DMS153 (cell line): ENCODE measurements around the gene C11orf98.
A peak's percentile ranks its signal among the peaks of the same experiment; 100 is the strongest.
"Not testable (repeated sequence)": the region's sequence is repeated elsewhere in the genome, so short reads cannot be mapped to it uniquely, and the experiment has no call there.

Source experiments
- DNase-seq: peaks from one replicate; lab custom pipeline; 2025; lab: John Stamatoyannopoulos, UW

Gene C11orf98

DNA sequence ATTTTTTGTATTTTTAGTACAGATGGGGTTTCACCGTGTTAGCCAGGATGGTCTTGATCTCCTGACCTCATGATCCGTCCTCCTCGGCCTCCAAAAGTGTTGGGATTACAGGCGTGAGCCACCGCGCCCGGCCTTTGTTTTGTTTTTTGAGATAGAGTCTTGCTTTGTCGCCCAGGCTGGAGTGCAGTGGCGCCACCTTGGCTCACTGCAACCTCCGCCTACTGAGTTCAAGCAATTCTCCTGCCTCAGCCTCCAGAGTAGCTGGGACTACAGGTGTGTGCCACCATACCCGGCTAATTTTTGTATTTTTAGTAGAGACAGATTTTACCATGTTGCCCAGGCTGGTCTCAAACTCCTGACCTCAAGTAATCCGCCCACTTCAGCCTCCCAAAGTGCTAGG is 14.7 kb downstream of the C11orf98 start:
- not testable (repeated sequence) for DNase-seq

DNA sequence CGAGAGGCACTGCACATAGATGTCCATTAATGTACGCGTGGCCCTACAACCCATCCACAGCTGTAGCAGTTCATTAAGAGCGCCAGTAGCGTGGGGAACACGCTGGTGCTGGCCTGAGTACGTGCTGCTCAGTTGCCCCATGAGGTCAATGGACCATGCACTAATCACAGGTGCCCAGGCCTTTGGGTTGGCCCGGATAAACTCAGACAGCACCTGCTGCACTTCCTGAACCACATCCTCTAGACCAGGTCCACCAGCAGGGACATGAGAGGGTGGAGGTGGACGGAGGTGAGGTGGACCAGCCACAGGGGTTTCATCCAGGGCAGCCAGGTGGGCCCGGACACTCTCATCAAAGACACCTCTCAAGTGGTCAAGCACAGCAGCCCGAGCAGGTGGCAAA is 15.5 kb downstream of the C11orf98 start:
- DNase-seq: no peak

DNA sequence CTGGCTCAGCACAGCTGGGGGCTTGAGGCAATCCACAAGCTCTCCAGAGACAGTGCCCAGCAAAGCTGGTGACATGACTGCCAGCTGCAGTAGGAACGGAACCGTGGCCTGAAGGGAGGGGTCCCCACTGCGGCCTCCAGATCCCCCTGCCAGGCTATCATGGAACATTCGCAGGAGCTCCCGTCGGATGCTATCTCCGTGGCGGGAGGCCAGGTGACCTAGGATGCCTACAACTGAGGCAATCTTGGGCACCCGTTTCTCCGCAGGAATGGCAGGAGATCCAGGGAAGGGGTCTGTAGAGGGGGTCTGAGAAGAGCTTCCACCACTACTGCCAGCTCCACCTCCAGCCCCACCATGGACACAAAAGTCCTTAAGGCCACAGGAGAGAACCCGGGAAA is 16.0 kb downstream of the C11orf98 start:
- no peak for DNase-seq

DNA sequence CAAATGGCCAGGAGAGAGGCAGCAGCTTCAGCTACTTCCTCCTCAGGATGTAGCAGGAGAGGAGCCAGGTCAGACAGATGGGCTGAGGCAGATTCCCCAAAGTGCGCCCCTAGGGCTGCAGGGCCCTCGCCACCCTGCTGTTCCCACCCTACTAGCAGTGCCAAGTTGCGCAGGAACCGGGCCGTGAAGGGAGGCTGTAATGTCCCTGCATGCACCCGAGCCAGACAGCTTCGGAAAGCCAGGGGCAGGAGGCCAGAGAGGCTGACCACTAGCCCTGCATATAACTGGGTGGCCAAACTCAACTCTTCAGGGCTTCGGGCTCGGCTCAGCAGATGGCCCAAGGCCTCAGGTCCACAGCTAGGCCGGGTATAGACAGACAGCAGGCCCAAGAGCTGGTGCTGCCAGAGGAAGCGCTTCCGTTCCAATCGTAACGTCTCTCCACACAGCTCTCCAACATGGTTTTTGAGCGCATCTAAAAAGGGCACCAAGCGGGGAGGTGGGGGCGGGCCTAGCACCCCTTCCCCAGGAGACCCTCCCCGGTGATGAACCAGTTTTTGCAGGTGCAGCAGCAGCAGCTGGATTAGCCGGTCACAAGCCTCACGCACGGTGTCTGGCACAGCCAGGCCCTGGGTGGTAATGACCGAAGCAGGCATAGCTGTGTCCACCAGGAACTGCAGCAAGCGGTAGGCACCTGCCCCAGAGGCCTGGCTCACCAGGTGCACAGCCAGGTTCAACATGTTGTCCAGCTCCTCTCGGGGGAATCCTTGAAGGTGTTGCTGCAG is 16.6 kb downstream of the C11orf98 start:
- no peak for DNase-seq

DNA sequence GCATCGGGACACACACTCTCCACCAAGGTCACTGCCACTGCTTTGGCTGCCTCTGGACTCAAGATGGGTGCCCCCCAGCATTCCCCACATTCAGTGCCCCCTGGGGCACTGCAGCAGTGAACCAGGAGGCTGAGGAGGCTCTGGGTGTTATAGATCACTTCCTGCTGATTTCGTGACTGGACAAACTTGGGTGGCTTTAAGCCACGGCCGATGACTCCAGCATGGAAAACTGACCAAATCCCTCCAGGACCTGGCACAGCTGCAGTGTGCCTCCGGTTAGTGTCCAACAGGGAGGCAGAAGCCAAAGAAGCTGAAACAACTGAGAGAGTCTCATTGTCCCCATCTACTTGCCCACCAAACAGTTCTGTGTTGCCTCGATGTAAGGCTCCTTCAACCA is 17.4 kb downstream of the C11orf98 start:
- no peak for DNase-seq

DNA sequence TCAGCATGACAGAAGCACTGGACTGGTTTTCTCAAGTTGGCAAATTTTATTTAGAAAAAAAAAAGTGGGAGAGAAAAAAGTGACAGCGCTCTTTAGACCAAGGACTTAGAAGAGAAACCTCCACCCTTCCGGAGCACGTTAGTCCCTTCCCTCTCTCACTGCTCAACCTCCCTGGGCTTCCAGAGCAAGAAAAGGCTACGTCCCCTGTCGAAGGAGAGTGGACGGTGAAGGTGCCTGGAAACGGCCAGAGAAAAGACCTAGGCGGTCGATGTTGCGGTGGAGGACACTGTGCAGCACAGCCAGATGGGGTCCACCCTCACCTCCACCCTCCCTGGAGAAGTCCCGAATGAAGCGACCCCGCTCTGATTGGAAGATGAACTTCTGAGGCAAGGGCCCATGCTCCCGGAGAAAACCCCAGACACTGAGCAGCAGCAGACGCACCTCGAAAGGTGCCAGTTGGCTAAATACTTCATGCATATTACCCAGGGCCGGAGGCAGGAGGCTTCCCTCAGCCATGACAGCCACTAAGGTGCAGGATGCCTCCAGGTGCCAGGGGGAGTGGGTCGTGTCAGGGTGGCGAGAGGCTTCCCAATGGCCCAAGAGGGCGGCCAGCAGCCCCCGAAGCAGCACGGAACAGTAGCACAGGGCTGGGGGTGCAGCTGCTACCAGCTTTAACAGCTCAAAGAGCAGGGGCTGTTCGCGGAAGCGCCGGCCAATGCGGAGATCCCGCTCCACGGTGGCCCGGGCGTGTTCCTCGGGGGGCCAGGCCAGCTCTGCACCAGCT is 18.0 kb downstream of the C11orf98 start:
- no peak for DNase-seq

DNA sequence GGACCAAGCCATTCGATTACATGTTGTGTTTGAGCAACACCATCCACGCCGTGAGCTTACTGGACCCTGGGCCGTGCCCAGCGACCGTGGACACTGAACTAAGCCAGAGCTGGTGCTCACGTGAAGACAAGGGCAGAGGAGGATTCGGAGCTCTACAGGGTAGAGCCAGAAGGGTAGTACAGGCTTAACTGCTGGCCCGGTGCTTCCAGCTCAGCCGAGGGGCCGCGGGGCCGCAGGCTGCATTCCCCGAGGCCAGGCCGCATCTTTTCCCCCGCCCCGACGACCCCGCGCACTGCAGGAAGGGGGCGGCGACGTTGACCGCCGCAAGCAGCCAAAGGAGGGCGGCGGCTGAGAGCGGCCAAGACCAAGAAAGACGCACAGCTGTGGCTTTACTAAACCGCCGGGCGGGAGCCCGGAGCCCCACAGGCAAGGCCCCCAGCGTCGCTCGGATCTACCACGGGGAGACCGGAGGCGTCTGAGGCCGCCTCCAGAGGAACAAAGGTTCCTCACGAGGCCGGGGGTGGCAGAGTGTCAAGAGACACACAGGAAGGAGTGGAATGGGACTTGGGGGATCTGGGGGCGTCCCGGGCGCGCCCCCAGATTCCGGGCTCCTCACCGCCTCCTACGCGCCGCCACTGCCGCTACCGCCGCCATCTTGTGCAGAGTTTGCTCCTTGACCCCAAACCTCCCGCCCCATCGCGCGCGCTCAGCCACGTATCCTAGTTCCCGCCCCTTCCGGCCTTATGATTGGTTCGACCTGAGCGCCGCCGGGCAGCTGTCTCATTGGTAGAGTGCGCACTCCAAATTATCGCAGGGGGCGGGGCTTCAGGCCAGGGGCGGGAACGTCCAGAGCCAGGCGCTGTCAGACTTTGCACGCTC is 18.8 kb downstream of the C11orf98 start, which contains the start of gene GANAB:
GANAB (minus strand) TSS at position 668 of the 879 bp plus-strand sequence; CDS start at position 654, 14 bp downstream.
- DNase-seq: peak; percentile 94

DNA sequence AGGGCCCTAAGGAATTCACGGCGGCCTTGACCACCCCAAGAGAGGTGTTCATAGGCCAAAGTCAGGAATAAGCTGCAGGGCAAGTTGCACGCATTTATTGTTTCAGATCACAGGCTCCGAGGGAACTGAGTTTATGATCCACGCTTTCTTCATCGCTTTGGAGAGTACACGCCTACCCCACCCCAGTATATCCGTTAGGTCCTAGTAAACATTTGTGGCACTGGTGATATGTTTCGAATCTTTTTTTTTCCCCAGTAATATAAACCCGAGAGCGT is 19.4 kb downstream of the C11orf98 start:
- DNase-seq: no peak

DNA sequence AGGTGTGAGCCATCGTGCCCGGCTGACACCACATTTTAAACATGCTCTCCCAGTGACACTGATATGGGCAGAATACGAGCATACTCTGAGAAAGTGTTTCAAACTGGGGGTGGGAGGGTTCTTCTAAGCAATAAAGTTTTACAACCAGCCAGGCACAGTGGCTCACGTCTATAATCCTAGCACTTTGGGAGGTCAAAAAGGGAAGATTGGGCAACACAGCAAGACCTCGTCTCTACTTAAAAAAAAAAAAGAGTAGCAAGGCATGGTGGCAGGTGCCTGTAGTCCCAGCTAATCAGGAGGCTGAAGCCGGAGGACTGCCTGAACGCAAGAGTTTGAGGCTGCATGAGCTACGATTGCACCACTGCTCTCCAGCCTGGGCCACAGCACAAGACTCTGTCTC is 20.8 kb downstream of the C11orf98 start:
- no peak for DNase-seq

DNA sequence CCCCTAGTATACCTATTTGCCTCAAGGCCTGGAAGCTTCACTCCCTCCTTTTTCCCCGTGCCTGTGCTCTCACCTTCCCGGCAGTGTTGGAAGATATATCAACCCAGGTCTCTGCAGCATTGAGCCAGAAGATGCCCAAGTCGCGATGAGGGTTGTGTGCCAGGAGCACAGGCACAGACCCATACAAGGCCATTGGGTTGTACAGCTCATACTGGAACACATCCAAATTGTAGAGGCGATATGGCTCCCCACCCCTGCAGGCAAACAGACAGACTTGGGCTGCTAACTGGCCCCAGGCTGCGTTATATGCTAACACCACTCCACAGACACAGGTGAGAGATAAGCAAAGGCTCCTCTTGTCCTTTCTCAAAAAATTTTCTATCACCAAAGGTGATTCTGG is 32.5 kb downstream of the C11orf98 start:
- no peak for DNase-seq

DNA sequence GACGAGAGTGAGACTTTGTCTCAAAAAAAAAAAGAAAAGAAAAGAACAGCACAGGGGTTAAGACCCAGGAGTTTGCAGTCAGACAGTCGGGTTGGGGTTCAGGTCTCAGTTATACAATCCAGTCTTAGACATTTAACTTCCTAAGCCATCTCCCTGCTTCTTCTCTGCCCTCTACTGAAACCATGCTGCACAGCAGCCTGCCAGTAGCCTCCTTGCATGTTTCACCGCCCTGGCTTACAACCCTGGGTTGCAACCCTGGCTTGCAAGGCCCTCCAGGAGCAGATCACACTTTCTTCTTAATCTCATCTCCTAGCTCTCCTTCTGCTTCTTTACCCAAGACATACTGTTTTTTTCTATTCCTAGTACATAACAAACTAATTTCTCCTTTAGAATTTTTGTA is 37.3 kb downstream of the C11orf98 start:
- DNase-seq: no peak

DNA sequence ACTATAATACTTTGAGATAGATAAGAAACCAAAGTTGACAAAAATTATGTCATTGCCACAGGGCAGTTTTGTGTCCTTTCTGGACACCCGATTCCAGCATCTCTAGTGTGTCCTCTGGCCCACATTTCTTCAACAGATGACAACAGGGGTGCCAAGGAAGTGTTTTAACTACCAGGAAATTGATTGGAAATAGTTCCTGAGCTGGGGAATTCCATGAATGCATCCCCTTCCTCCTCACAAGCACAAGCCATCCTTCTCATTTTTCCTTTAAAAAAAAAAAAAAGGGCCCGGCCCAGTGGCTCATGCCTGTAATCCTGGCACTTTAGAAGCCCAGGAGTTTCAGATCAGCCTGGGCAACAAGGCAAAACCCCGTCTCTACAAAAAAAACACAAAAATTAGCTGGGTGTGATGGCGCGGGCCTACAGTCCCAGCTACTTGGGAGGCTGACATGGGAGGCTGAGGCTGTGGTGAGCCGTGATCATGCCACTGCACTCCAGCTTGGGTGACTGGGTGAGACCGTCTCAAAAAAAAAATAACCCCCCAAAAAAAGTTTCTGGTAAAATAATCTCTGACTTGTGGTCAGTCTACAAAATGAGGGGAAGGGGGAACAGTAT is 42.4 kb downstream of the C11orf98 start:
- DNase-seq: no peak

DNA sequence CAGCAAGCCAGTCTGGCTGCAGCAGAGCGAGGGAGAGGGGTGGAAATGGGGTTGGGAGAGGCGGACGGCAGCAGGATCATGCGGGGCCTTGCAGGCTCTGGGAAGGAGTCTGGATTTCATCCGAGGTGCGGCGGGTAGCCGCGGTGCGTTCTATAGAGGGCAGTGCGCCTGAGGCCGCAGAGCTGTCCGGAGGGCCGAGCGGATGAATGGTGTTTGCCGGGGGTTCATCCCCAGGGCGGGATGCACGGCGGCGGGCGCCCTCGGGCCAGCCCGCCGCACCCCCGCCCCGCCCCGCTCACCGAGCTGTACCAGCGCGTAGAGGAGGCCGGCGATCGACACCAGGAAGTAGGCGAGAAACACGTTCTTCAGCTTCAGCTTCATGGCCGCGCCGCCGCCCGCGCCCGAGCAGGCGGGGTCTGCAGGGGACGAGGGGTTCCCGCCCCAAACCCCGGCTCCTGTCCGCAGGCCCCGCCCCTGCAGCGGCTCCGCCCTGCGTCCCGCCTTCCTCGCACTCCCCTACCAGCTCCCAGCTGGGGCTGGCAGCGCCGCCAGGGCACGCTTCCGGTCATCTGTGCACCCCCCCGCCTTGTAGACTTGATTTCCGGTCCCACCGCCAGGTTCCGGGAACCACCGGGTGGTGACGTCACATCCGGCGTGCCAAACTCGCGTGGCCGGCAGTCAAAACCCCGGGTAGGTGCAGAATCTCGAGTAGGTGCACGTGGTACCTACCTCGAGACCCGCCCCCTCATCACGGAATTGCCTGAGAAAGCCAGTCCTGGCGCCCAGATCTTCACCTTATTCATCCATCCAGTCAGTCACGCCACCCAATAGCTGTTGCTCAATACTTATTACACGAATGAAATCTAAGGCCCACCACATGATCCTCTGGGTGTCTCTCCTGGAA is 43.2 kb downstream of the C11orf98 start, which contains the start of gene B3GAT3:
B3GAT3 (minus strand) TSS at position 420 of the 904 bp plus-strand sequence; CDS start at position 381, 39 bp downstream.
- DNase-seq: peak; percentile 99

DNA sequence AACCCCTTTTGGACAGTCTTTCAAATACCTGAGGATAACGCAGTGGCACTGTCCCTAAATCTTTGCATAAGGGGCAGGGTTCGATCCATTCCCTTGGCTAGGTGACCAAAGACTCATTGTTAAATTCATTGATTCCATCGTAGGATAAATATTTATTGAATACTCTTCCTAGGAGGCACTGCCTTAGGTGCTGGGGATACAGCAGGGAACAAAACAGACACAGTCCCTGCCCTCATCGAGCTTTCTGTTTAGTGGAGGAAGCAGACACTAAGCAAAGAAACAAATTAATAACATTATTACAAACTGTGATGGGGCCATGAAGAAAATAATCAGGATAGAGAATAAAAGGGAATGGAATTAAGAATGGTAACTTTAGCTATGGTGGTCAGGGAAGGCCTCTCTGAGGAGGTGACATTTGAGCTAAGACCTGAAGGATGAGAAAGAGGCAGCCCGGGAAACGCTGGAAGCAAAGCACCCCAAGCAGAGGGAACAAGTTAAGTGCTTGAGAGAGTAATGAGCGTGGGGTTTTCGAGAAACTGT is 43.9 kb downstream of the C11orf98 start:
- no peak for DNase-seq

DNA sequence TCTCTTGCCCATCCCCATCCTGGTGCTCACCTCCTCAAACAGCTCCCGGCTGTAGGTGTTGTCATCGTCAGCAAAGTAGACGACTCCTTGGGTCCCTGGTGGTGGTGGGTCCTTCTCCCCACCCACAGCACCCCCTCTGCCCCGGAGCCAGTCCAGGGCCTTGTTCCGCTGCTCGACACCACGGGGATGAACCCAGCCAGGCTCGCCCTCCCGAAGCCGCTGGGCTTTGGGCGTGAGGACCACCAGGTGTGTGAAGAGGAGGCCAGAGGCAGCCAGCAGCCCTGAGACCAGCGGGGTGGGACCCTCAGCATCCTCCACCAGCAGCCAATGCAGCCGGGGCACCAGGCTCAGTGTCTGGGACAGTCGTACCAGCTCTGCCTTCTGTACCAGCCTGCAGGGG is 48.1 kb downstream of the C11orf98 start:
- not testable (repeated sequence) for DNase-seq

DNA sequence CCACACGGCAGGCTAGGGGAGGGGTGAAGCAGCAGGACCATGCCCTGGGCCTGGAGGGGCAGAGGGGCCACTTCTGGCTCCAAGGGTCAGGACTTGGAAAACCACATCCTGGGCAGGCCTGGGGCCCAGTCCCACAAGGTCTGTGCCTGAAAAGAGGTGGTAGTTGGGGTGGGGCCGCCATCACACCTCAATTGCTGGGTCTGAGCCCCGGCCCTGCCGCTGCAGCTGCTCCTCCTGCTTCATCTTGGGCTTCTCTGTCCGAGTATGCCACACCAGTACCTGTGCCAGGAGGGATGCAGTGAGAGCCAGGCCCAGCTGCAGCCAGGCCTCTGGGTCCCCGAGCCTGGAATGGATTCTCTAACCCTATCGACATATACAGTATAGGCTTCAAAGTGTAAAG is 49.5 kb downstream of the C11orf98 start:
- DNase-seq: no peak

DNA sequence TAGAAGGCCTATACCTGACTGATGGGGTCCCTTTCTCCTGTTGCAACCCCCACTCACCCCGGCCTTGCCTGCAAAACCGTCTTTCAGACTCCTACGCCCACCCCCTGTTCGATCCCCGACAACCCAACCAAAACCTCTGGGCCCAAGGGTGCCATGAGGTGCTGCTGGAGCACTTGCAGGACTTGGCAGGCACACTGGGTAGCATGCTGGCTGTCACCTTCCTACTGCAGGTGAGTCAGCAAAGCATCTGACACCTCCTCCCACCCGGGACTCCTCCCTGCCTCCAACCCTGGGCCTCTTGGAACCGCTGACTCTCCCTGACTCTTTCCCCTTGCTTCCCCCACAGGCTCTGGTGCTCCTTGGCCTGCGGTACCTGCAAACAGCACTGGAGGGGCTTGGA is 50.7 kb downstream of the C11orf98 start:
- no peak for DNase-seq

DNA sequence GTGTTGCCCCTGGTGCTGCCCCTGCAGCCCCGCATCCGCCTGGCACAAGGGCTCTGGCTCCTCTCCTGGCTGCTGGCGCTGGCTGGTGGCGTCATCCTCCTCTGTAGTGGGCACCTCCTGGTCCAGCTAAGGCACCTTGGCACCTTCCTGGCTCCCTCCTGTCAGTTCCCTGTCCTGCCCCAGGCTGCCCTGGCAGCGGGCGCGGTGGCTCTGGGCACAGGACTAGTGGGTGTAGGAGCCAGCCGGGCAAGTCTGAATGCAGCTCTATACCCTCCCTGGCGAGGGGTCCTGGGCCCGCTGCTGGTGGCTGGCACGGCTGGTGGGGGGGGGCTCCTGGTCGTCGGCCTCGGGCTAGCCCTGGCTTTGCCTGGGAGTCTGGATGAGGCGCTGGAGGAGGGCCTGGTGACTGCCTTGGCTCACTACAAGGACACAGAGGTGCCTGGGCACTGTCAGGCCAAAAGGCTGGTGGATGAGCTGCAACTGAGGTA is 51.7 kb downstream of the C11orf98 start:
- DNase-seq: no peak
